Activated CD4-positive, alpha-beta memory T cell treated with anti-CD3 and anti-CD28 coated beads for 36 hours (primary cell): ENCODE results near the gene MPC2. TPM values are rescaled to one million over a fixed set of nuclear protein-coding genes. Genes with fewer than 3 reads are reported as not detected.
"Not testable (repeated sequence)": the region's sequence is repeated elsewhere in the genome, so short reads cannot be mapped to it uniquely, and the experiment has no call there.

ENCODE experiments used
- CTCF ChIA-PET: fragments of 350-600 bp; sonication (Branson Sonifier 250); formaldehyde crosslinking; loops from one replicate; lab custom pipeline; 2021; ENCODE audit warnings: antibody characterized with exemption, inconsistent platforms; lab: Charles Lee
- POLR2A ChIA-PET: fragments of 350-600 bp; sonication (Branson Sonifier 250); formaldehyde crosslinking; loops from one replicate; lab custom pipeline; 2021; ENCODE audit warnings: antibody characterized with exemption; lab: Charles Lee
- DNase-seq: peaks from one replicate; pipeline ENCODE4 v3.0.0-alpha.2; 2020
- H3K27ac Mint-ChIP-seq: one replicate; pipeline ENCODE4 v1.8.0; 2021; ENCODE audit warnings: mixed read lengths
- H3K27me3 Mint-ChIP-seq: one replicate; pipeline ENCODE4 v1.8.0; 2021; ENCODE audit warnings: mixed read lengths
- H3K36me3 Mint-ChIP-seq: one replicate; pipeline ENCODE4 v1.8.0; 2021; ENCODE audit warnings: mixed read lengths
- H3K4me1 Mint-ChIP-seq: one replicate; pipeline ENCODE4 v1.8.0; 2021; ENCODE audit warnings: low read depth, mixed read lengths
- H3K4me3 Mint-ChIP-seq: one replicate; pipeline ENCODE4 v1.8.0; 2021; ENCODE audit warnings: mild to moderate bottlenecking, mixed read lengths
- H3K9me3 Mint-ChIP-seq: one replicate; pipeline ENCODE4 v1.8.0; 2021; ENCODE audit warnings: mixed read lengths
- intact Hi-C: fragments of 100-400 bp; cut with micrococcal nuclease; formaldehyde crosslinking; loops from one replicate; pipeline ENCODE4 v1.15.1; 2023
- total RNA-seq, 2 experiments: library from RNA; stranded (reverse); gene quantifications; one replicate each; pipeline ENCODE4 v1.2.3, GENCODE V29; 2021

Gene MPC2
- total RNA-seq, 2 experiments from 2014 or later: 68.4 to 71.3 TPM

GRCh38 chr1:167898578-167899222 is 38.2 kb downstream of the MPC2 start:
- Mint-ChIP-seq H3K4me1 (no peaks in the 10 kb centered on the region), H3K36me3 (no peaks in the 10 kb centered on the region), H3K4me3 (no peak overlapping the region), H3K27ac (no peak overlapping the region), H3K27me3 (no peaks in the 10 kb centered on the region), H3K9me3 (no peaks in the 10 kb centered on the region)
- intact Hi-C loops: no loop called here
- DNase-seq: no peak
- POLR2A ChIA-PET: no interaction called here
- CTCF ChIA-PET: no interaction called here

DNA sequence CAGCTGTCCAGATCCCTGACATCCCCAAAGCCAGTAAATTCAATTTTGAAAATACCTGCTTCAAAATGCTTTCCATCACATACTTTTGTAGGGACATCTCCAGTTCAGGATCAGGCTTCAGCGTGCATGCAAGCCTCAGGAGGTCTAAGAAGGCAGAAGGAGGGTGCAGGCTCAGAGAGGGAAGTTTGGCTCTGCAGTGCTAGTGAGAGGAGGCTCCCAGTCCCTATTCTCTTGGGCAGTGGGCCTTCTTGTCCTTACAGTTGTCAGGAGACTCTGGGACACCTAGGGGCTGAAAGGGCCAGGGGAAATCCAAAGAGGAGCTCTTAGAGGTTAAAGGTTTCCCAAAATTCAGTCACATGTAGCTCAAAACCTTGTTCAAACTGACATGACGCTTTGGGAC is 43.1 kb downstream of the MPC2 start:
- H3K9me3 Mint-ChIP-seq: no peaks in the 10 kb centered on the region
- H3K4me3 Mint-ChIP-seq: no peak overlapping the region
- no peak for DNase-seq
- H3K27me3 Mint-ChIP-seq: peaks cover 2% of the 10 kb centered on the region
- ChIA-PET POLR2A (no interaction called here), CTCF (interaction anchor here (1.5 kb wide), 1 partner anchor 189 kb away, joined by 4 read pairs; no protein-coding TSS in a partner anchor)
- H3K4me1 Mint-ChIP-seq: no peaks in the 10 kb centered on the region
- intact Hi-C loops: no loop called here
- H3K36me3 Mint-ChIP-seq: no peaks in the 10 kb centered on the region
- H3K27ac Mint-ChIP-seq: no peak overlapping the region

GRCh38 chr1:167890400-167890799 is 46.5 kb downstream of the MPC2 start:
- Mint-ChIP-seq H3K4me1 (no peaks in the 10 kb centered on the region), H3K36me3 (no peaks in the 10 kb centered on the region), H3K27me3 (peaks cover 2% of the 10 kb centered on the region), H3K4me3 (no peak overlapping the region), H3K9me3 (peaks cover 3% of the 10 kb centered on the region), H3K27ac (no peak overlapping the region)
- intact Hi-C loops: no loop called here
- ChIA-PET CTCF (no interaction called here), POLR2A (no interaction called here)
- DNase-seq: no peak

- H3K27me3 Mint-ChIP-seq, H3K4me3 Mint-ChIP-seq, POLR2A ChIA-PET, DNase-seq, H3K9me3 Mint-ChIP-seq, CTCF ChIA-PET, H3K36me3 Mint-ChIP-seq, H3K27ac Mint-ChIP-seq, intact Hi-C loops, H3K4me1 Mint-ChIP-seq: not testable (repeated sequence)
Observed at GRCh38 chr1:167887187-167887586, 49.7 kb downstream of the MPC2 start.

- Mint-ChIP-seq H3K36me3 (no peaks in the 10 kb centered on the region), H3K4me1 (no peaks in the 10 kb centered on the region), H3K4me3 (no peak overlapping the region), H3K27me3 (peaks cover 6% of the 10 kb centered on the region), H3K9me3 (peaks cover 3% of the 10 kb centered on the region), H3K27ac (no peak overlapping the region)
- intact Hi-C loops: no loop called here
- DNase-seq: no peak
- CTCF ChIA-PET: interaction anchor here (0.6 kb wide), 1 partner anchor 136 kb away, joined by 3 read pairs; no protein-coding TSS in a partner anchor
- POLR2A ChIA-PET: no interaction called here
Observed at GRCh38 chr1:167882376-167882775, 54.5 kb downstream of the MPC2 start.

DNA sequence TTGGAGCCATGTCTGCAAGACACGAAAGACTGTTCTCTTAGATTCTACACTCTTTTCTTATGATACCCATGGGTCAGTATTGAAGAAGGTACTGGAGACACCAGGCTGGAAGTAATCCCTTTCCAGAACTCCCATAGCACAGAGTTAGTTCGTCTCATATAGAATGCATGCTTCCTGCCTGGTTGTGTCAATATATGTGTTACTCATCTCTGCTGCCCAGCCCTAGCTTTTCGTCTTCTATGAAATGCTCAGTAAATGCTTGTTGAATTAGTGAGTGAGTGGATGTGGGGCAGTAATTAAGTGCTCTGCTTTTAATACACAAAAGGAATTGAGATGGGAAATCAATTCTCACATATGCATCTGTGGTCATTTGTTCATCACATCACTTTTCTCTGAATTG is 55.1 kb downstream of the MPC2 start:
- H3K9me3 Mint-ChIP-seq: peaks cover 3% of the 10 kb centered on the region
- no peaks in the 10 kb centered on the region for H3K4me1 Mint-ChIP-seq
- intact Hi-C loops: no loop called here
- H3K4me3 Mint-ChIP-seq: no peak overlapping the region
- POLR2A ChIA-PET: no interaction called here
- no peak overlapping the region for H3K27ac Mint-ChIP-seq
- no peaks in the 10 kb centered on the region for H3K36me3 Mint-ChIP-seq
- no peak for DNase-seq
- peaks cover 6% of the 10 kb centered on the region for H3K27me3 Mint-ChIP-seq
- CTCF ChIA-PET: interaction anchor here (0.6 kb wide), 2 partner anchors 137 to 801 kb away, joined by 3 read pairs; no protein-coding TSS in a partner anchor

- peaks cover 2% of the 10 kb centered on the region for H3K9me3 Mint-ChIP-seq
- no peak for DNase-seq
- no peak overlapping the region for H3K4me3 Mint-ChIP-seq
- intact Hi-C loops: no loop called here
- no peaks in the 10 kb centered on the region for H3K36me3 Mint-ChIP-seq
- H3K27me3 Mint-ChIP-seq: peaks cover 6% of the 10 kb centered on the region
- CTCF ChIA-PET: interaction anchor here (1.3 kb wide), 1 partner anchor 201 kb away, joined by 6 read pairs; no protein-coding TSS in a partner anchor
- POLR2A ChIA-PET: interaction anchor here (0.6 kb wide), 1 partner anchor 408 kb away, joined by 3 read pairs; no protein-coding TSS in a partner anchor
- no peak overlapping the region for H3K27ac Mint-ChIP-seq
- no peaks in the 10 kb centered on the region for H3K4me1 Mint-ChIP-seq
Observed at GRCh38 chr1:167881069-167881468, 55.8 kb downstream of the MPC2 start.

DNA sequence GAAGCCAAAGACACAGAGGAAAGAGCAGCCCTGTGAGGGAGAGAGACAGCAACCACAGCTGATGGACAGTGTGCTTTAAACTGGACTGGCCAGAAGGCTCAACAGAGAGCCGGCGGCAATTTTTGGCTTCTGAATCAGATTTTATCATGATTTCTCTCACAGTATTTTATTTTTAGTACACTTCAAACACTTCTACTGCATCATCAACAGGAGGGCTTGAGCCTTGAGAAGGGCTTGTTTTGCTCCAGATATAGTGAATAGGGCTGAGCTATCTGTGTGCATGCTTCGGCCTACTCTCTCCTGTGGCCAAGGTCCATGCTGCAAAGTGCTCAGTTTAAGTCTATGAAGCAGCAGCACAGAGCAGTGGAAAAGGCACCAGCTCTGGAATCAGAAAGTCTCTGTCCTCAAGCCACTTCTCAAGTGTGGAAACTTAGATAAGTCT is 56.3 kb downstream of the MPC2 start:
- H3K4me1 Mint-ChIP-seq: no peaks in the 10 kb centered on the region
- intact Hi-C loops: no loop called here
- no peaks in the 10 kb centered on the region for H3K36me3 Mint-ChIP-seq
- DNase-seq: no peak
- H3K4me3 Mint-ChIP-seq: no peak overlapping the region
- ChIA-PET POLR2A (interaction anchor here (0.6 kb wide), 1 partner anchor 407 kb away, joined by 3 read pairs; no protein-coding TSS in a partner anchor), CTCF (interaction anchor here (1.3 kb wide), 1 partner anchor 202 kb away, joined by 6 read pairs; no protein-coding TSS in a partner anchor)
- no peaks in the 10 kb centered on the region for H3K9me3 Mint-ChIP-seq
- no peak overlapping the region for H3K27ac Mint-ChIP-seq
- peaks cover 6% of the 10 kb centered on the region for H3K27me3 Mint-ChIP-seq

GRCh38 chr1:167879508-167879907 is 57.4 kb downstream of the MPC2 start:
- Mint-ChIP-seq H3K4me3 (no peak overlapping the region), H3K4me1 (no peaks in the 10 kb centered on the region), H3K36me3 (no peaks in the 10 kb centered on the region), H3K27ac (no peak overlapping the region), H3K9me3 (no peaks in the 10 kb centered on the region), H3K27me3 (peaks cover 4% of the 10 kb centered on the region)
- POLR2A ChIA-PET: no interaction called here
- no peak for DNase-seq
- CTCF ChIA-PET: no interaction called here
- intact Hi-C loops: no loop called here

DNA sequence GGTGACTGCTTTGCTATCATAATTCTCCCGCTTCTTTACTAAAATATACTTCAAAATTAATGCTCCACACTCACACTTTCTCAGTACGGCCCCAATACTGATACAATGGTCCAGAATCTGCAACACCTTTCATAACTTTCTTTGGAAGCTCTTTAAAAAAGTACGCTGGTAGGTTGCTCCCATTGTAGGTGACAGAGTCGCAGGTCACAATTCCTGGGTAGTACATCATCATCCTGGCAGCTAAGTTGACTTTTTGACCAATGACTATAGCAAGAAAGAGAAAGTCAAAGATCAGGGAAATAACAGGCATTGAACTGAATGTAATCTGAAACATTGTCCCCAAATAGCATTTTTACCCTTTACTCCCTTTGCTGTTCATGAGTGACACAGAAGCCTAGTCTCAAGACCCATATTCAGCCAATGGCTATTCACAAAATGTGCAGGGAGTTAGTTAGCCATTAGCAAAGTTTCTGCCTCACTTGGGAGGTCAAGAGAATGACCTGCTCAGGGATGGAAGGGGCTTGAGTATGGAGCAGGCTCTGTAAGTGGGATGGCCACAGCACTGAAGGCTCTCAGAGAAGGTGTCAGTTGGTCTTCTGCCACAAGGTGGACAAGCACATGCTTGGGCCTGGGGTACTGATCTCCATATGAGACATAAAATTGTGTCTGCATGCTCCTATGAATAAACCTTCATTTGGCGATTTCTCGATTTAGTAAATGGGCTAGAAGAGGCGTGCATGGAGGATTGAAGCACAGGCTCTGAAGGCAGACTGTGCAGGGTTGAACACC is 58.3 kb downstream of the MPC2 start:
- Mint-ChIP-seq H3K4me3 (no peak overlapping the region), H3K9me3 (no peaks in the 10 kb centered on the region), H3K36me3 (no peaks in the 10 kb centered on the region), H3K27me3 (peaks cover 4% of the 10 kb centered on the region), H3K4me1 (no peaks in the 10 kb centered on the region), H3K27ac (no peak overlapping the region)
- ChIA-PET CTCF (no interaction called here), POLR2A (no interaction called here)
- DNase-seq: no peak
- intact Hi-C loops: no loop called here

DNA sequence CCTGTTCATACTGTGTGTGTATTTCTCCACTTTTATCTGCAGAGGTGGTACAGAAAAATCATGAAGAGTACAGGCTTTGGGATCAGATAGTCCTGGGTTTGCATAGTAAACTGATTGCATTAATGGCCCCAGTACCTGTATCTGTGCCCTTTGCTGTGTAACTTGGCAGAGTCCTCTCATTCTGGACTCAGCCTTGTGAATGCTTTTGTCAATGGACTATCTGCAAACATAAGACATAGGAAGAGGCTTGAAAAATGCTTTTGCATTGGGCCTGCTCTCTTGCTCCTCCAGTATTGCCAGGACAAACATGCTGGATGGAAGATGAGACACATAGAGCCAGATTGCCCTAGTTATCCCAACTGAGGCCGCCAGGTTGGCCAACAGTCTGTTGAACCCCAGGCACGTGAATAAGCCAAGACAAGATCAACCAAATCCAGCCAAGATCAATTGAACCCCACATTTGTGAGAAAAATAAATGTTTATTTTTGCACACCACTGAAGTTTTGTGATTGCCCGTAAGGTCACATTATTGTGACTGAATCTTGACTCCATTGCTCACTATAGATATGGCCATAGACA is 60.2 kb downstream of the MPC2 start:
- no peaks in the 10 kb centered on the region for H3K4me1 Mint-ChIP-seq
- no peak overlapping the region for H3K4me3 Mint-ChIP-seq
- H3K9me3 Mint-ChIP-seq: no peaks in the 10 kb centered on the region
- intact Hi-C loops: no loop called here
- POLR2A ChIA-PET: no interaction called here
- H3K36me3 Mint-ChIP-seq: no peaks in the 10 kb centered on the region
- no peak for DNase-seq
- H3K27ac Mint-ChIP-seq: no peak overlapping the region
- CTCF ChIA-PET: no interaction called here
- H3K27me3 Mint-ChIP-seq: peaks cover 3% of the 10 kb centered on the region

GRCh38 chr1:167871331-167871730 is 65.5 kb downstream of the MPC2 start:
- H3K4me3 Mint-ChIP-seq: no peak overlapping the region
- no peaks in the 10 kb centered on the region for H3K4me1 Mint-ChIP-seq
- no peak for DNase-seq
- no peaks in the 10 kb centered on the region for H3K9me3 Mint-ChIP-seq
- H3K27ac Mint-ChIP-seq: no peak overlapping the region
- no peaks in the 10 kb centered on the region for H3K36me3 Mint-ChIP-seq
- H3K27me3 Mint-ChIP-seq: no peaks in the 10 kb centered on the region
- intact Hi-C loops: no loop called here
- POLR2A ChIA-PET: interaction anchor here (0.6 kb wide), 1 partner anchor 96 kb away, joined by 4 read pairs; no protein-coding TSS in a partner anchor
- CTCF ChIA-PET: no interaction called here
